Tibial nerve (tissue), 4 donors: Measurements from ENCODE around the gene EFCAB8. TPM values are rescaled to one million over a fixed set of nuclear protein-coding genes. Genes with fewer than 3 reads are reported as not detected.

Source experiments
- DNase-seq, 2 donors: peaks; one replicate each; pipeline ENCODE4 v3.0.0-alpha.2; 2019; ENCODE audit warnings: low spot score in 2 of 2
- H3K27ac ChIP-seq, 4 donors: fragments of 200-600 bp; sonication (generic) in 3 of 4; one replicate each; pipeline ENCODE4 v1.5.1; 2017 to 2019; ENCODE audit warnings: mild to moderate bottlenecking in 1 of 4
- H3K27me3 ChIP-seq, 2 donors: fragments of 200-600 bp; sonication (generic) in 1 of 2; one replicate each; pipeline versions ENCODE4 v1.5.1 to v1.6.0; 2017 to 2019
- H3K36me3 ChIP-seq, 3 donors: fragments of 200-600 bp; sonication (generic); one replicate each; pipeline ENCODE4 v1.5.1; 2018 to 2019
- H3K4me1 ChIP-seq, 4 donors: fragments of 200-600 bp; sonication (generic) in 3 of 4; one replicate each; pipeline ENCODE4 v1.5.1; 2017 to 2019
- H3K4me3 ChIP-seq, 4 donors: fragments of 200-600 bp; sonication (generic) in 3 of 4; one replicate each; pipeline ENCODE4 v1.5.1; 2017 to 2019; ENCODE audit warnings: mild to moderate bottlenecking in 1 of 4, moderate library complexity in 1 of 4
- H3K9me3 ChIP-seq, 4 donors: fragments of 200-600 bp; sonication (generic) in 3 of 4; one replicate each; pipeline ENCODE4 v1.5.1; 2017 to 2019
- EP300 ChIP-seq, 2 donors: sonication (generic); formaldehyde crosslinking; IDR thresholded peaks; one replicate each; pipeline ENCODE4 v1.6.1; 2017; ENCODE audit warnings: antibody characterized with exemption in 2 of 2, mild to moderate bottlenecking in 1 of 2
- POLR2A ChIP-seq, 2 donors: fragments of 450-650 bp; IDR thresholded peaks; one replicate each; pipeline ENCODE4 v1.6.1; 2017; ENCODE audit warnings: antibody characterized with exemption in 2 of 2, mild to moderate bottlenecking in 2 of 2, moderate library complexity in 2 of 2
- WGBS, 2 donors: methylation state at CpG; one replicate each; pipeline ENCODE4 v1.1.5; 2018; 5-methylcytosine and 5-hydroxymethylcytosine counted together
- total RNA-seq, 4 donors: library from RNA; depleted of rRNA; stranded (reverse); fragments of >200 nt; gene quantifications; one replicate each; pipeline ENCODE4 v1.1.0, GENCODE V29; 2016
- TF ChIP-seq, protein P1 (sequence below), 5 experiments: fragments of 200-600 bp in 3 of 5; fragments of 450-650 bp in 2 of 5; sonication (generic) in 3 of 5; IDR thresholded peaks; one replicate each; pipeline ENCODE4 v1.5.1; 2016 to 2019; ENCODE audit warnings: antibody characterized with exemption in 5 of 5, mild to moderate bottlenecking in 3 of 5, moderate library complexity in 2 of 5

EFCAB8 gene
- total RNA-seq, 4 donors from 2014 or later, result 0.30 to 0.87 TPM; not detected in 2

DNA sequence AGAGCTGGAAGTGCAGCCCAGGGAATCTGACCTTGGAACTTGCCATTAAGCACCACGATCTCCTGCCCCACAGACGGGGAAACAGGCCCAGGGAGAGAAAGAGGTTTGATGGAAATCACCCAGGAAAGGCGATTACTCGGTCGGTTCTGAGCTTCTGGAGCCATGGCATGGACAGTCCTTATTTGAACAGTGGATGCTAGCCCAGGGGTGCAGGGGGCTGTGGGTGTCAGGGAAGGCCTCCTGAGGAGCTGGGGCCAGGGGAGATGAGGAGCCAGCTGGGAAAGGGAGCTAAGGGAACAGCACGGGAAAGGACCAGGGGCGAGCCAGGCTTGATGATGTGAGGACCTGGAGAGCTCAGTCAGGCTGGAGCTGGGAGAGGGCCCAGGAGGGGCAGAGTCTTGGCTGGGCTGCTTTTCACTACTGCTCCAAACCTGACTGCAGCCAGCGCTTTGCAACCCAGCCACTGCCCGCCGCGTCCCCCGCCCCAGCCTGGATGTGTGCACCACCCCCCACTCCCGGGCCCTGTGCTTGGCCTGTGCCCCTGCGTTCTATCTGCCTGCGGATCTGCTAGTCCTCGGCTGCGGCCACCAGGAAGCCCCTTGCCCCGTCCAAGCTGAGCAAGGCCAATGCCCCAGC lies 127.7 kb downstream of the EFCAB8 start:
- H3K9me3 ChIP-seq, result no peaks in the 10 kb centered on the region
- H3K27ac ChIP-seq, result peak overlapping the region in 1 of 4 donors; percentile 20
- no peak overlapping the region for H3K4me3 ChIP-seq
- no peaks in the 10 kb centered on the region for H3K36me3 ChIP-seq
- H3K27me3 ChIP-seq, result no peaks in the 10 kb centered on the region
- no peak for TF ChIP-seq EP300 (IDR thresholded peaks at IDR 0.05)
- TF ChIP-seq, protein P1, sequence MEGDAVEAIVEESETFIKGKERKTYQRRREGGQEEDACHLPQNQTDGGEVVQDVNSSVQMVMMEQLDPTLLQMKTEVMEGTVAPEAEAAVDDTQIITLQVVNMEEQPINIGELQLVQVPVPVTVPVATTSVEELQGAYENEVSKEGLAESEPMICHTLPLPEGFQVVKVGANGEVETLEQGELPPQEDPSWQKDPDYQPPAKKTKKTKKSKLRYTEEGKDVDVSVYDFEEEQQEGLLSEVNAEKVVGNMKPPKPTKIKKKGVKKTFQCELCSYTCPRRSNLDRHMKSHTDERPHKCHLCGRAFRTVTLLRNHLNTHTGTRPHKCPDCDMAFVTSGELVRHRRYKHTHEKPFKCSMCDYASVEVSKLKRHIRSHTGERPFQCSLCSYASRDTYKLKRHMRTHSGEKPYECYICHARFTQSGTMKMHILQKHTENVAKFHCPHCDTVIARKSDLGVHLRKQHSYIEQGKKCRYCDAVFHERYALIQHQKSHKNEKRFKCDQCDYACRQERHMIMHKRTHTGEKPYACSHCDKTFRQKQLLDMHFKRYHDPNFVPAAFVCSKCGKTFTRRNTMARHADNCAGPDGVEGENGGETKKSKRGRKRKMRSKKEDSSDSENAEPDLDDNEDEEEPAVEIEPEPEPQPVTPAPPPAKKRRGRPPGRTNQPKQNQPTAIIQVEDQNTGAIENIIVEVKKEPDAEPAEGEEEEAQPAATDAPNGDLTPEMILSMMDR (IDR thresholded peaks at IDR 0.05), result no peak
- no peak for TF ChIP-seq POLR2A (IDR thresholded peaks at IDR 0.05)
- 74 to 77% methylated on average over 14 to 18 of the region's 18 CpGs for WGBS, 2 donors
- peaks cover 0 to 41% (median 13%) of the 10 kb centered on the region in 4 donors for H3K4me1 ChIP-seq
- DNase-seq, result no peak

DNA sequence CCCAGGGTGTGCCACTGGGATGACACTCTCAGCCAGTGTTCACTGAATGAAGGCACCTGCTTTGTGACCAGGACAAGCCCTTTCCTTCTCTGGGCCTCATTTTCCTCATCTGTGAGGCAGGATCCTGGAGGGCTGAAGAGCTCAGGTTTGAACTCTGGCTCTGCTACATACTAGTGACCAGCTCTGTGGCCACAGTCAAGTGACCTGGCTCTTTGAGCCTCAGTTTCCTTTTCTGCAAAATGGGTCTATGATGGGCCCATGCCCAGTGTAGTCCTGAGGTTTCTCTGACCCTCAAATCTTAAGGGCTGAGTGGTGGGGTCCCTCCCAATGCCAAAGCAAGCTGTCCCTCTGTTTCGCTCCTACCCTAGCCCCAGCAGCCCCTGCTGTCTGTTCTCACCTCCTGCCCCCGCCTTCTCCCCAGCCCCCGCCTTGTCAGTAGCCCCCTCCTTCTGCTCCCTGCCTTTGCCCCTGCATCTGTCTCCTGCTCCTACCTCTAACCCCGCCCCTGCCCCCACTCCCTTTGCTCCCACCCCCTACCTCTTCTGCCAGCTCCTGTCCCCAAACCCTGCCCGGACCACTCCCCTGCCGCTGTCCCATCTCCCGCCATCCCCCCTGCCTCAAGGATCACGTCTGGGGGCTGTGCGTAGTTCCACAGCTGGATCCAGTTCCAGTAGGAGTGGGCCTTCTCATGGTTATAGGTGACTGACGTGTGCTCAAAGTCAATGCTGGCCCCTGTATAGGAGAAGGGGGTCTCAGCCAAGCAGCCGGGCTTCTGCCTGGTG lies 128.5 kb downstream of the EFCAB8 start:
- DNase-seq, result no peak
- 85 to 87% methylated on average over 10 to 11 of the region's 11 CpGs for WGBS, 2 donors
- TF ChIP-seq, protein P1 (IDR thresholded peaks at IDR 0.05), result no peak
- TF ChIP-seq POLR2A (IDR thresholded peaks at IDR 0.05) (no peak), EP300 (IDR thresholded peaks at IDR 0.05) (no peak)
- Histone ChIP-seq H3K9me3 (no peaks in the 10 kb centered on the region), H3K27me3 (no peaks in the 10 kb centered on the region), H3K4me1 (peaks cover 0 to 36% (median 13%) of the 10 kb centered on the region in 4 donors), H3K36me3 (no peaks in the 10 kb centered on the region), H3K4me3 (no peak overlapping the region), H3K27ac (no peak overlapping the region)

DNA sequence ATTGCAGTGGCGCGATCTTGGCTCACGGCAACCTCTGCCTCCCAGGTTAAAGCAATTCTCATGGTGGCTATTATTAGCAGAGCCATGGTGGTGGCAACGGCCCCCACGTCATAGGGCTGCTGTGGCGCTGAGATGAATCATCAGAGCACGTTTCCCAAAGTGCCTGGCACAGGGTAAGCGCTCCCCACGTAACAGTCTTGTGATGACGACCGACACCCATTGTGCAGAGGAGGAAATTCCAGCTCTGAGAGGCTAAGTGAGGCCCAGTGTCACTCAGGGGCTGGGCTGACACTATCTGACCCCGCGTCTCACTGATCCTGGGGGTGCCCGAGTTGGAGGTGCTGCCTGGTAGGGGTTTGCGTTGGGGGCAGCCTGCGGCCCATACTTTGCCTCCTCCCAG lies 129.3 kb downstream of the EFCAB8 start:
- TF ChIP-seq EP300 (IDR thresholded peaks at IDR 0.05) (no peak), POLR2A (IDR thresholded peaks at IDR 0.05) (no peak)
- TF ChIP-seq, protein P1 (IDR thresholded peaks at IDR 0.05), result no peak
- WGBS, 2 donors, result 63 to 64% methylated on average over 10 to 16 of the region's 16 CpGs
- Histone ChIP-seq H3K27me3 (no peaks in the 10 kb centered on the region), H3K27ac (no peak overlapping the region), H3K4me1 (peaks cover 0 to 28% (median 10%) of the 10 kb centered on the region in 4 donors), H3K36me3 (no peaks in the 10 kb centered on the region), H3K4me3 (no peak overlapping the region), H3K9me3 (no peaks in the 10 kb centered on the region)
- no peak for DNase-seq

DNA sequence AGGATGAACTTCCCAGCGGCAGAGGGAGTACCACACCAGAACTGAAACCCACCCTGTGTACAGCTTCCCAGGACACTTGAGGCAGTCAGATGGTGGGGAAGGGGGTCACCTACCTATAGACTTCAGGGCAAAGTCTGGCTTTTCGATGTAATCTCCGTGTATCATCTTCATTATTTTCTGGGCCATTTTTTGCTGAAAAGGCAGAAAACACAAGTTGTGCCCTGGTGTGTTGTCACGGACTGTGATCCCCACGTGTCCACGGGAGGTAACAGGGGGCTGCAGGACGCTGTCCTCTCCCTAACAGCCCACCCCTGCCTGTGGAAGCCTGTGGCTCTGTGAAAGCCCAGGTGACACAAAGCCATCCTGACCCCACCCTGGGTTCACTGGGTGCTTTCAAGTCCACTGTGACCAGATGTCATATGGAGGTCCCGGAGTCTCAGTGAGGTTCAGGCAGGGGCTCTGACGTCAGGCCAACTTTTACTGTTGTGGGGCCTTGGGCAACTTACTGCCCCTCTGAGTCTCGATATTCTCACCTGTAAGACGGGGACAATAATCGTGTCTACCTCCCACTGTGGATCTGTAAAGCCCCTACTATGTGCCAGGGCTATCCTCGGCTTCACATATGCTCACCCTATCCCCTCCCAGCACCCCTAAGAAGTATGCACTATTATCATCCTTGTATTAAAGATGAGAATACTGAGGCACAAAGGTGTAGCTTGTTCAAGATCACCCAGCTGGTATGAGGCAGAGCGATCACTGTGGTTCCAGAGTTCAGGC lies 131.0 kb downstream of the EFCAB8 start:
- no peak for DNase-seq
- Histone ChIP-seq H3K9me3 (no peaks in the 10 kb centered on the region), H3K4me3 (no peak overlapping the region), H3K4me1 (peaks cover 0 to 11% (median 2%) of the 10 kb centered on the region in 4 donors), H3K36me3 (no peaks in the 10 kb centered on the region), H3K27ac (no peak overlapping the region), H3K27me3 (no peaks in the 10 kb centered on the region)
- WGBS, 2 donors, result 81 to 83% methylated on average over 14 of the region's 14 CpGs
- TF ChIP-seq, protein P1 (IDR thresholded peaks at IDR 0.05), result no peak
- TF ChIP-seq POLR2A (IDR thresholded peaks at IDR 0.05) (no peak), EP300 (IDR thresholded peaks at IDR 0.05) (no peak)
